HG02678 (cell line): Measurements from ENCODE around the gene RAB4A.

Experiments
- ATAC-seq: cut with Tn5 transposase; IDR thresholded peaks from one replicate; pipeline ENCODE4 v1.9.1; 2021; ENCODE audit warnings: mild to moderate bottlenecking, moderate library complexity; ENCODE audit not compliant: unreplicated experiment

Gene RAB4A

GRCh38 chr1:229243638-229244037 lies 27.3 kb upstream of the RAB4A start:
- ATAC-seq = no peak

GRCh38 chr1:229244091-229244490 lies 26.8 kb upstream of the RAB4A start:
- no peak for ATAC-seq

GRCh38 chr1:229247871-229248270 lies 23.0 kb upstream of the RAB4A start:
- ATAC-seq = no peak

- no peak for ATAC-seq
These were observed 21.8 kb upstream of the RAB4A start for GRCh38 chr1:229248821-229249817.

GRCh38 chr1:229249854-229250644 lies 20.9 kb upstream of the RAB4A start:
- no peak for ATAC-seq

- no peak for ATAC-seq
These were observed 19.7 kb upstream of the RAB4A start for GRCh38 chr1:229251185-229251584.

GRCh38 chr1:229252228-229252984 lies 18.5 kb upstream of the RAB4A start:
- ATAC-seq = no peak

- no peak for ATAC-seq
These were observed 17.5 kb upstream of the RAB4A start for GRCh38 chr1:229253151-229253974.

- no peak for ATAC-seq
These were observed 15.9 kb upstream of the RAB4A start for GRCh38 chr1:229254910-229255541.

GRCh38 chr1:229258031-229258756 lies 12.7 kb upstream of the RAB4A start:
- ATAC-seq = no peak

GRCh38 chr1:229258757-229259060 lies 12.2 kb upstream of the RAB4A start:
- ATAC-seq = no peak

- ATAC-seq = no peak
These were observed 10.6 kb upstream of the RAB4A start for GRCh38 chr1:229260297-229260696.

GRCh38 chr1:229262239-229262638 lies 8.7 kb upstream of the RAB4A start:
- no peak for ATAC-seq

- no peak for ATAC-seq
These were observed 7.7 kb upstream of the RAB4A start for GRCh38 chr1:229263254-229263653.

GRCh38 chr1:229264068-229264467 lies 6.8 kb upstream of the RAB4A start:
- ATAC-seq = no peak

GRCh38 chr1:229264487-229264886 lies 6.4 kb upstream of the RAB4A start:
- ATAC-seq = no peak

GRCh38 chr1:229266274-229266673 lies 4.6 kb upstream of the RAB4A start:
- ATAC-seq = no peak

- no peak for ATAC-seq
These were observed 3.9 kb upstream of the RAB4A start for GRCh38 chr1:229266832-229267500.

GRCh38 chr1:229268505-229268904 lies 2.4 kb upstream of the RAB4A start:
- ATAC-seq = no peak
